GM21423 (cell line): ENCODE data around the gene TRIP10.
"Not testable (repeated sequence)": the region's sequence is repeated elsewhere in the genome, so short reads cannot be mapped to it uniquely, and the experiment has no call there.

ENCODE experiments used
- ATAC-seq: cut with Tn5 transposase; IDR thresholded peaks from one replicate; pipeline ENCODE4 v1.9.1; 2021; ENCODE audit warnings: mild to moderate bottlenecking, moderate library complexity; ENCODE audit not compliant: unreplicated experiment

Gene TRIP10

GRCh38 chr19:6793973-6794372, 54.5 kb downstream of the TRIP10 start:
- no peak for ATAC-seq

- ATAC-seq: no peak
These were observed 55.4 kb downstream of the TRIP10 start for GRCh38 chr19:6794686-6795431.

GRCh38 chr19:6796278-6796677, 56.8 kb downstream of the TRIP10 start:
- ATAC-seq: no peak

GRCh38 chr19:6797646-6798045, 58.2 kb downstream of the TRIP10 start:
- no peak for ATAC-seq

- ATAC-seq: not testable (repeated sequence)
These were observed 60.8 kb downstream of the TRIP10 start for GRCh38 chr19:6800160-6800790.

- ATAC-seq: no peak
These were observed 61.6 kb downstream of the TRIP10 start for GRCh38 chr19:6800991-6801484.
